ENCODE measurements around the gene TK2.
A peak's percentile ranks its signal among the peaks of the same experiment; 100 is the strongest.

Gene TK2

DNA sequence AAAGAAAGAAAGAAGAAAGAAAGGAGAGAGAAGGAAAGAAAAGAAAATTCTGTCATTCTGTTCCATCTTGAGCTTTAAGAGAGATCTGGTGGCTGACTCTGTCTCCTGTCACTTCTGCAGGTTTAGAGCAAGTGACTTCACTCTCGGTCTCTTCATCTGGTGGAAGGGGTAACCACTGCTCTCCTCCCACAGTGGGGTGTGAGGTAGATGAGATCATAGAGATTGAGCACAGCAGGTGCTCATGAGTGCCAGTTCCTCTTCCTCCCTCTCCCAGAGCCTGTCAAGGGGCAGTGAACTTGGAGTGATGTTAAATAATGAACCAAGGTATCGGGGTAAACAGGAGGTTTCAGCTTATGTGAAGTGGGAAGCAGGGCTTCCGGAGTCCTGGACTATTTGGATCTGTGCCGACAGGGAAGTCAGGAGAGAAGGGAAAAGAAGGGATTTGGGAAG is 75.1 kb downstream of the TK2 start:
- no peaks in the 10 kb centered on the region for H3K9me3 ChIP-seq (ENCODE audit: severe bottlenecking)
- no peak for DNase-seq
- H3K27ac ChIP-seq, result no peak overlapping the region
- no peaks in the 10 kb centered on the region for H3K27me3 ChIP-seq (ENCODE audit: insufficient read depth, low read depth, severe bottlenecking)
- no peak overlapping the region for H3K4me3 ChIP-seq (ENCODE audit: low read depth, low read length)
- H3K36me3 ChIP-seq, result no peaks in the 10 kb centered on the region
- TF ChIP-seq, protein P1, sequence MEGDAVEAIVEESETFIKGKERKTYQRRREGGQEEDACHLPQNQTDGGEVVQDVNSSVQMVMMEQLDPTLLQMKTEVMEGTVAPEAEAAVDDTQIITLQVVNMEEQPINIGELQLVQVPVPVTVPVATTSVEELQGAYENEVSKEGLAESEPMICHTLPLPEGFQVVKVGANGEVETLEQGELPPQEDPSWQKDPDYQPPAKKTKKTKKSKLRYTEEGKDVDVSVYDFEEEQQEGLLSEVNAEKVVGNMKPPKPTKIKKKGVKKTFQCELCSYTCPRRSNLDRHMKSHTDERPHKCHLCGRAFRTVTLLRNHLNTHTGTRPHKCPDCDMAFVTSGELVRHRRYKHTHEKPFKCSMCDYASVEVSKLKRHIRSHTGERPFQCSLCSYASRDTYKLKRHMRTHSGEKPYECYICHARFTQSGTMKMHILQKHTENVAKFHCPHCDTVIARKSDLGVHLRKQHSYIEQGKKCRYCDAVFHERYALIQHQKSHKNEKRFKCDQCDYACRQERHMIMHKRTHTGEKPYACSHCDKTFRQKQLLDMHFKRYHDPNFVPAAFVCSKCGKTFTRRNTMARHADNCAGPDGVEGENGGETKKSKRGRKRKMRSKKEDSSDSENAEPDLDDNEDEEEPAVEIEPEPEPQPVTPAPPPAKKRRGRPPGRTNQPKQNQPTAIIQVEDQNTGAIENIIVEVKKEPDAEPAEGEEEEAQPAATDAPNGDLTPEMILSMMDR (IDR thresholded peaks at IDR 0.05; ENCODE audit: low read depth, low read length), result no peak

DNA sequence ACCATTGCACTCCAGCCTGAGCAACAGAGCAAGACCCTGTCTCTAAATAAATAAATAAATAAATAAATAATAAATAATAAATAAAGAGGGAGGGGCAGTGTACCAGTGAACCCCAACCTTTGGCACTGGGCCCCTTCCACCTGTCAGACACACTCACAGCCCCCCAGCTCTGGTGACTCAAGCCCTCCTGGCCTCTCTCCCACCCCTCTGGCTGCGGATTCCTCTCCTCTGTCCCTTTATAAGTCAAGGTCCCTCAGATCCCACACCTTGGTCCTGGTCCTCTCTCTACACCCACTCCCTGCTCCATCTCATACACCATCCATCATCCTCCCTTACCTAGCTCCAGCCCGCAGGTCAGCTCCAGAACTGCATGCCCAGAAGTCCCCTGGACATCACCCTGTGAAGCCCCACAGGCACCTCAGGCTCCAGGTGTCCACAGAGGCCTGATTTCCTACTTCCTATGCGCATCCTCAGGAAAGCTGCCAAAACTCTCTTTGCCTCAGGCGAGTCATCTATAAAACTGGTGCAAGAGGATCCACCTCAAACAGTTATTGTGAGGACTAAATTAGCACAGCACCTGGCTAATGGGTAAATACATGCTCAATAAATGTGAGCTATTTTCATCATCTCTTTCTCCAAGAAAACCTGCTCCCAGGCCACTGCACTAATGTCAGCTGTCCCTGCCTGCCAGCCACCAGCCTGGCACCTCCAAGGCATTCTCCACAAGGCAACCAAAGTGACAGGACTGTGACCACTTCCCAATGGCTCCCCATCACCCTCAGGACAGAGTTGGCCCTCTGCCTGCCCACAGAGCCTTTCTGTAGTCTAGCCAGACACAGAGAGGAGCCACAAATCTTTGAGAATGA is 76.0 kb downstream of the TK2 start:
- Histone ChIP-seq H3K9me3 (ENCODE audit: severe bottlenecking) (no peaks in the 10 kb centered on the region), H3K36me3 (no peaks in the 10 kb centered on the region), H3K27me3 (ENCODE audit: insufficient read depth, low read depth, severe bottlenecking) (no peaks in the 10 kb centered on the region), H3K27ac (no peak overlapping the region), H3K4me3 (ENCODE audit: low read depth, low read length) (no peak overlapping the region)
- no peak for DNase-seq
- TF ChIP-seq, protein P1 (IDR thresholded peaks at IDR 0.05; ENCODE audit: low read depth, low read length), result no peak

DNA sequence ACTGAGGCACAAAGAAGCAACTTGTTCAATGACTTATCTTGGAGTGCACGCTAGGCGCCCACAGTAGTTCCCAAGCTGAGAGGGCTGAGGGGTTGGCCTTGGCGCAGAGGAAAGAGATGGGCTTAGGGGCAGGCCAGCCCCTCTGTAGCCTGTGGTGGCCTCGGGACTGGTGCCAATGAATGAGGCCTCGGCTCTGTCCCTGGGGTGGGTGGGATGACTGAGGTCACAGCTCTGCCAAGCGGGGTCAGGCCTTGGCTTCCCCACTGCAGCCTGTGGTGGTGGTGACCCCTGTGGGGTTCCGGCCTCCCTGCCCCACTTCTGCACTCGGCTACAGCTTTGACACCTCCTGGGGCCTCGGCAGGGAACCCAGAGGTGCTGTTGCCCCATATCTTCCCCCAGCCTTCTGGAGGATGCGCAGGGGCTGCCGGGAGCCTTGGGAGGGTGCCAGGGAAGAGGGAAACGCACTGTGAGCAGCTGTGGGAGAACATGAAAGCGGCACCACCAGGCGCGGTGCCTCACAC is 76.8 kb downstream of the TK2 start:
- TF ChIP-seq, protein P1 (IDR thresholded peaks at IDR 0.05; ENCODE audit: low read depth, low read length), result no peak
- no peak overlapping the region for H3K4me3 ChIP-seq (ENCODE audit: low read depth, low read length)
- no peaks in the 10 kb centered on the region for H3K9me3 ChIP-seq (ENCODE audit: severe bottlenecking)
- H3K27ac ChIP-seq, result no peak overlapping the region
- no peaks in the 10 kb centered on the region for H3K36me3 ChIP-seq
- no peak for DNase-seq
- no peaks in the 10 kb centered on the region for H3K27me3 ChIP-seq (ENCODE audit: insufficient read depth, low read depth, severe bottlenecking)

DNA sequence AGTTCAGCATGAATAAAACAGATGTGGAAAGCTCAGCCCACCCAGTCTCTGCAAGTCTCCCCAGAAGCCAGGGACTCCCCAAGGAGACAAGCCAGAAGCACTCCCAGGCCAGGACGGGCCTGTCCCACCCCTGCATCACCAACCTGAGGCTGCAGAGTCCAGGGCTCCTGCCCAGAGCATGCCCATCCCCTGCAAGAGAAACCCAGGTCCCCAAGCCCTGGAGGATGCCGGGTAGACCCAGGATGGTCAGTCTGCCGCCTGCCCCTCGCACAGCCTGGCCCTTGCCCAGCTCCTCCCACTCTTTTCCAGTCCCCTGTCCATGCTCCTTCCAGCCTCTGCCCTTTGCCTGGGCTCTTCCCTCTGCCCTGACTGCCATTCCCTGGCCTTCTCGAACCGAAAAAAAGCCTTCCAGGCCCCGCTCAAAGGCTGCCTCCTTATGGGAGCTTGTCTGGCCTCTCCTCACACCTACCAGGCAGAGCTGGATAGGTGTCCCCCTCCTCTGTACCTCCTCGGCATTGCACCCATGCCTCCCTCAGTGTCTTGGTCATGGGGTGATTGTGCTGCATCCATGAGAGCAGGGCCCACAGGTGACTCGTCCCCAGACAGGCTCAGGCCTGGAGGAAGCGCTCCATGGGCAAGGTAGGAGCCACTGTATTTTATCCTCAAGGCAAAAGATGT is 78.1 kb downstream of the TK2 start:
- Histone ChIP-seq H3K4me3 (ENCODE audit: low read depth, low read length) (no peak overlapping the region), H3K27ac (no peak overlapping the region), H3K36me3 (no peaks in the 10 kb centered on the region), H3K27me3 (ENCODE audit: insufficient read depth, low read depth, severe bottlenecking) (no peaks in the 10 kb centered on the region), H3K9me3 (ENCODE audit: severe bottlenecking) (no peaks in the 10 kb centered on the region)
- no peak for DNase-seq
- TF ChIP-seq, protein P1 (IDR thresholded peaks at IDR 0.05; ENCODE audit: low read depth, low read length), result peak; percentile 28

DNA sequence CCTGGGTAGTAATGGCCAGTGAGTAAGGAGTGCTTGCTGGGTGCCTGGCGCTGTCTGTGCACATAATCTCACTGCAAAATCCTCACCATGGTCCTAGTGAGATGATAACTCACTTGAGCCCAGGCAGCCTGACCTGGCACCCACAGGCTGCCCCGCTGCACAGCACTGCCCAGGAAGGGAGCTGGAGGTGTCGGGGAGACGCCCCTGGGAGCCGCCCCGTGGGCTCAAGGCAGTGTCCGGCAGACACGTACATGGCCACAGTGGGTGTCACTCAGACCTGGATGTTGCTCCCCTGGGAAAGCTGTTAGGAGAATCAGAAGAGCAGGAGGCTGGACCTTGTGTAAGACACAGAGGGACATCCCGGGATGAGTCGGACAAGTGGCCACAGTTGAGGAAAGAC is 78.7 kb downstream of the TK2 start:
- no peaks in the 10 kb centered on the region for H3K27me3 ChIP-seq (ENCODE audit: insufficient read depth, low read depth, severe bottlenecking)
- DNase-seq, result no peak
- H3K4me3 ChIP-seq (ENCODE audit: low read depth, low read length), result no peak overlapping the region
- TF ChIP-seq, protein P1 (IDR thresholded peaks at IDR 0.05; ENCODE audit: low read depth, low read length), result no peak
- no peaks in the 10 kb centered on the region for H3K9me3 ChIP-seq (ENCODE audit: severe bottlenecking)
- no peak overlapping the region for H3K27ac ChIP-seq
- H3K36me3 ChIP-seq, result no peaks in the 10 kb centered on the region

Data from WERI-Rb-1 (cell line).